ENCODE measurements around the gene PIBF1. TPM values are rescaled to one million over a fixed set of nuclear protein-coding genes. Genes with fewer than 3 reads are reported as not detected.

Gene PIBF1
- total RNA-seq, 1 donor from 2014 or later = 14.9 TPM

- intact Hi-C loops (cut with DNase I) = no loop called here
- no peak for DNase-seq
- no peak for ATAC-seq (ENCODE audit: poor library complexity)
Observed at GRCh38 chr13:72970956-72971355, 189.0 kb downstream of the PIBF1 start.

DNA sequence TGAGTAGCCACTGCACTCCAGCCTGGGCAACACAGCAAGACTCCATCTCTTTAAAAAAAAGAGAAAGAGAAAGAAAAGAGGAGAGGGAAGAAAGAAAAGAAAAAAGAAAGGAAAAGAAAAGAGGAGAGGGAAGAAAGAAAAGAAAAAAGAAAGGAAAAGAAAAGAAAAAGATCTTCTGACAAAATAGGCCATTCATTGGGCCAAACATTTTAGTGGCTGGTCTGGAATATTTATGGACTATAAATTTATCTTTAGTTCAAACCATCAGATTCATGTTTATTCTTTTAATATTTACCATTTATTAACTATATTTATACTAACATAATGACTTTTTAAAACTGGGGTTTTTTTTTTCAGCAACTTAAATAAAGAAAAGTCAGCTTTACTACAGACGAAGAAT, 191.3 kb downstream of the PIBF1 start:
- no peak for ATAC-seq (ENCODE audit: poor library complexity)
- intact Hi-C loops (cut with DNase I) = no loop called here

DNA sequence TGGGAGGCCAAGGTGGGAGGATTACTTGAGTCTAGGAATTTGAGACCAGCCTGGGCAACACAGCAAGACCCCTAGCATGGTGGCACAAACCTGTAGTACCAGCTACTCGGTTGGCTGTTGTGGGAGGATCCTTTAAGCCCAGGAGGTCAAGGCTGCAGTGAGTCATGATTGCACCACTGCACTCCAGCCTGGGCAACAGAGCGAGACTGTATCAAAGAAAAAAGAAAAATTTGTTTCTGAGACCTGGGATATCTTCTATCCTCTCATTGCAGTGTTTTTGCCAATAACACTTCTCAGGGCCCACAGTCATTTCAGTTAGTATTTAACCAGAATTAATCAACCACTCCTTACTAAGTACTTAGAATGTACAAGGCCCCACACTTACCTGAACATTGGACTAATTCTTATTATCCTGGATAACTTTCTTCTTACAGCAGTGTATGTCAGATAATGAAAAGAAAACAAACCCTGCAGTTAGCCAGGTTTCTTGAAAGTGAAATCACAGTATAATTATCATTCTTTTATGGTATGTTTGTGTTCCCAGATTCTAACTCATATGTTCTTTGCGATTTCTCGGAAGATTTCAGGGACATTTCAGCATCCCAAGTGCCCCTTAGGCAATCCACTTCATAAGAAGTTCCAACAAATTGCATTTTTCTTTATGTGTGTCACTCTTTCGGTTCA, 201.3 kb downstream of the PIBF1 start:
- intact Hi-C loops (cut with DNase I) = no loop called here
- no peak for ATAC-seq (ENCODE audit: poor library complexity)
- no peak for DNase-seq

More for the DNA sequence above, 191.3 kb downstream of the PIBF1 start:
- no peak for DNase-seq

DNA sequence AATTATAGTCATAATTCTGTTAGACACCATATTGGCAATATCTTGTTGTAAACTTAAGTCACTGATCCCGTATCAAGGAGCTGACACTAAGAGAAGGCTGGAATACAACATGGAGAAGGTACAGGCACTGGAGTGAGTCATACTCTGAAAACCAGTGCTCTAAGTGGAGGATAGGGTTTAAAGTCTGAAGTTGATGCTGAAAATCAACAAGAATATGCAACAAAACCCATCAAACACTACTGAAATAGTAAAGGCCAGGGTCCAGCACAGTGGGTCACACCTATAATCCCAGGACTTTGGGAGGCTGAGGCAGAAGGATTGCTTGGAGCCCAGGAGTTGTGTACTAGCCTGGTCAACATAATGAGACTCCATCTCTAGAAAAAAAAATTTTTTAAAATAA, 203.7 kb downstream of the PIBF1 start:
- intact Hi-C loops (cut with DNase I) = no loop called here
- no peak for DNase-seq
- ATAC-seq (ENCODE audit: poor library complexity) = no peak

DNA sequence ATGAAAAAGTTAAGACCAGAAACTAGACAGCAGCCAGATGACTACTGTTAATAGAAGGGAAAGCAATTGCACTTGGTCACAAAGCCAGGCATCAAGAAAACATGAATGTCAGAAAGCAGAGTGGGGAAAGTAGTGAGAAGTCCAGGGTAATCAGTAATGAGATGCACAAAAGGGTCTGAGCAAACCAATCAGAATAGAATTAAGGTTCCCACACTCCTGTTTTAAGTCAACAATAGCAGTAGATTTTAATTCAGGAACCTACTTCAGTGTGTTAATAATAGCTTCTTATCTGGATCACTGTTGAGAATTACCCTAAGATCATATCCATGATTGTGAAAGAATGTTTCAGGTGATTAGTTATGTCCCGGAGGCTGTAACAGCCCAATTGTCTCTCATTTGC, 204.3 kb downstream of the PIBF1 start:
- DNase-seq (no peak), ATAC-seq (ENCODE audit: poor library complexity) (no peak)

GRCh38 chr13:72990953-72991352, 209.0 kb downstream of the PIBF1 start:
- DNase-seq (no peak), ATAC-seq (ENCODE audit: poor library complexity) (no peak)
- intact Hi-C loops (cut with DNase I) = no loop called here

More for the DNA sequence above, 204.3 kb downstream of the PIBF1 start:
- intact Hi-C loops (cut with DNase I) = no loop called here

DNA sequence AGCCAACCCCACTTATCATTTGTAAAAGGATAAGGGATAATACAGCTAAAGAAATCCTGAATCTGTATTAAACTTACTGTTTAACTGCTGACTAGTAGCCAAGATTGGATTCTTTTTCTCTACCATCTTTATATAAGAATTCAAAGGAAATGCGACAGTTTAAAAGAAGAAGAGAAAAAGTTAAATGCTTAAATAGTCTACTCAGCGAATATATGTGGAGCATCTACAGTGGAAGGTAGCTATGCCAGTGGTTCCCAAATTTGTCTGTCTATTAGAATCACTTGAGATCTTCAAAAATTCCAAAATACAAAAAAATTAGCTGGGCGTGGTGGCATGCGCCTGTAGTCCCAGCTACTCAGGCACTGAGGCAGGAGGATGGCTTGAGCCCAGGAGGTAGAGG, 216.1 kb downstream of the PIBF1 start:
- DNase-seq = no peak
- ATAC-seq (ENCODE audit: poor library complexity) = no peak
- intact Hi-C loops (cut with DNase I) = no loop called here

DNA sequence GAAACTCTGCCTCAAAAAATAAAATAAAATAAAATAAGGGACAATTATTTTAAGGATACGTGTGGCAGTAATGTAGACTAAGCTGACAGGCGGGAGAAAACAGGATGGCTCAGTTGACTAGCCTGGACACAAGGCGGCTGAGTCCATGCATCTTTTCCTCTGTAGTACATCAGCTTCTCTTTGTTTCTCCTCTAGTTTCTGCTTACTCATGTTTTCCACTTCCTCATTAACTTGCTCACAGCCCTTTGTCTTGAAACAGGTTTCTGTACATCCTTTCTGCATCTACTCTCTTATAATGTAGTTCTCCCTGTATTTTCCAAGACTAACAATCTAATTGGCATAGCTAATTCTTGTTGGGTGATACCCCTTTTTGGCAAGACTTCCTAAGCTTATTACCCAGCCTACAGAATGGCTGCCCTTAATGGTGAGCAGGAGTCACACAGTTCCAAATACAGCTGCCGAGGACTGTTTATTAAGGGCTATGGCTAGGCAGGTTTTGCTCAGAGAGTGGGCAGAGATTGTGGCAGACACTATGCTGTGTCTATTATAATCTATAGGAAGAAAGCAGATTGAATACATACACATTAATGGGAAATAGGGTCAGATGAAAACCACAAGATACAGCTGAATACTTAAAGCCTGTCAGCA, 218.2 kb downstream of the PIBF1 start:
- ATAC-seq (ENCODE audit: poor library complexity) = no peak
- intact Hi-C loops (cut with DNase I) = no loop called here
- no peak for DNase-seq

- intact Hi-C loops (cut with DNase I) = no loop called here
- no peak for ATAC-seq (ENCODE audit: poor library complexity)
- no peak for DNase-seq
Observed at GRCh38 chr13:73001971-73002370, 220.0 kb downstream of the PIBF1 start.

GRCh38 chr13:73011751-73012150, 229.8 kb downstream of the PIBF1 start:
- intact Hi-C loops (cut with DNase I) = no loop called here

GRCh38 chr13:73015805-73016204, 233.9 kb downstream of the PIBF1 start:
- intact Hi-C loops (cut with DNase I) = no loop called here
- ATAC-seq (ENCODE audit: poor library complexity) (no peak), DNase-seq (no peak)

More at GRCh38 chr13:73011751-73012150, 229.8 kb downstream of the PIBF1 start:
- ATAC-seq (ENCODE audit: poor library complexity) (no peak), DNase-seq (no peak)

DNA sequence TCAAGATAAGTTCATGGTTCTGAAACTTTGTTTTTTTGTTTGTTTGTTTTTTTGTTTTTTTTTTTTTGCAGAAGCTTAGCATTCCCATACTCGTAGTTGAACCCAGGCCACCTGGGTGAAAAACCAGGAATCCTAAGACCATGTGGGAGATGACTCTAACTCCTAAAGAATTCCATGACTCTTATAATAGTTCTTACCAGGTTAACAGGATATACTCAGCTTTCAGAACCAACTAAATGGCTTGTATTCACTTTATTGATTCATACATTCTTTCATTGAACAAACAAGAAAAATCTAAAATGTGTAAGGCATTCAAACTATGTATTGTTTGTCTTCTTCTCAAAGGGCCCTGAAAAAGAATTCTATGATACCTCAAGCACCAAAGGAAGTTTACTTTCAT, 236.4 kb downstream of the PIBF1 start:
- DNase-seq (no peak), ATAC-seq (ENCODE audit: poor library complexity) (no peak)
- intact Hi-C loops (cut with DNase I) = no loop called here

DNA sequence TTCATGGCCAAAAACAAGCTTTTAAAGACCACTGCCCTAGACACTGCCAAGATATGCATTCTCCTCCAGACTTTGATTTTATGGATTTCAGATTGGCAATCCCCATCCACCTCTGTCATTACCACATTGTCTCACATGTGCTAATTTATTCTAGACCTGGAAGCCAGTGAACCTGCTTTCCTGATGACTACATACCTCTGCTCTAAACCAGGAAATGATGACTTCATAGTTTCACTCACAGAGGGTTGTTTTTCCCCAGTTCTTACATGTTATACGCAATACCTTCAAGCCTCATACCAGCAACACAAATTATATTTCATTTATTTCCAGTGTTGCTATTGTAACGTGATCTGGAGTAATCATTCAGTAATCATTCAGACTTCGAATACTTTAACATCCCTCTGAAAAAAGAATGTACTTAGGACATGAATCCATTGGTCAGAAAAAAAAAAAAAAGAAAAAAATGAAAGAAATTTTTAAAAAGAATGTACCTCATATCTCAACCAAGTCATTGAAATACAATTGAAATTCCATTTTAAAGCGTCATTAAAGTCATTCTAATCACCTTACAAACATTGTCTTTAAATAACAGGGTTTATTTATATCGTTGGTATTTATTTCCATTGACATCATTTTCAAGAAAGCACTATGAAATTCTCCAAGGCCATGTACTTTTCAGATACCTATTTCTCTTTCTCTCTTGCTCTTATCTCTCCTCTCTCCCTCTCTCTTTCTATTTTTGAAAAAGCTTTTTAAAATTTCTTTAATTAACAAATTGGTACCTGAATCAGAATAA, 243.5 kb downstream of the PIBF1 start:
- intact Hi-C loops (cut with DNase I) = no loop called here
- ATAC-seq (ENCODE audit: poor library complexity) (no peak), DNase-seq (no peak)

- intact Hi-C loops (cut with DNase I) = no loop called here
- ATAC-seq (ENCODE audit: poor library complexity) = no peak
- no peak for DNase-seq
Observed at GRCh38 chr13:73034901-73035300, 253.0 kb downstream of the PIBF1 start.

DNA sequence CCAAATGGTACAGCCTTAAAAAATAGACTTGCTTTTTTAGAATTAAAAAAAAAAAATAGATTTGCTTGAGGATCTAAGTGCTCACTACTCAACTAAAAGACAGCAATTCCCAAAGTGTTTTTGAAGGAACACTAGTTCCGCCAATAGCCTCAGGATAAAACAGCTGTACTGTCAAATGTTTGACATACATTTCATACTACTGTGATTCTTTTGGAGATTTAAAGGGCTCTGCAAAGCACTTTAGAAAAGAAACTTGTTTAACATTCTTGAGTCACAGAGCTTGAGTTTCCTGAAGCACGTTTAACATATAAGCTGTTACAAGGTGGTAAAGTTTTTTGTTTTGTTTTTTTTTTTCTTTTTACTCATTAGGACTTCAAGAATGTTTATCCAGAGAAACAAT, 253.7 kb downstream of the PIBF1 start:
- intact Hi-C loops (cut with DNase I) = no loop called here
- ATAC-seq (ENCODE audit: poor library complexity) = no peak

GRCh38 chr13:73036566-73036965, 254.6 kb downstream of the PIBF1 start:
- intact Hi-C loops (cut with DNase I) = no loop called here
- ATAC-seq (ENCODE audit: poor library complexity) (no peak), DNase-seq (no peak)

More for the DNA sequence above, 253.7 kb downstream of the PIBF1 start:
- no peak for DNase-seq

DNA sequence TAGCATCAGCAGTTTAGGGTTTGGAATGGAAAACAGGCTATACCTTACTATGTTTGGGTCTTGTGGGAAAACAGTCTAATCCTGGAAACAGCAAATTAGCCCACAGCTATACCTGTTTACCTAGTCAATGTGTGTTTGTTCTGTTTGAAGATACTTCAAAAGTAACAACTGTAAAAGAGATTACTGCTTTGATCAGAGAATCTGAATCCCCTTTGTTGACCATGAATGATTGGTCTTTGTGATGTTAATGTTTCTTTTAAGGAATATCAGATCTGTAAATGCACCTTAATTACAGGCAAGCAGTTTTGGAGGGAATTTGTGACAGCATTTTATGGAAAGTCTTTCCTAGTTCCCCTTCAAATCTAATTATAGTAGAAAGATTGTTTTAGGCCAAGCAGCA, 256.1 kb downstream of the PIBF1 start:
- ATAC-seq (ENCODE audit: poor library complexity) = no peak
- DNase-seq = no peak
- intact Hi-C loops (cut with DNase I) = no loop called here

GRCh38 chr13:73039201-73040108, 257.5 kb downstream of the PIBF1 start:
- ATAC-seq (ENCODE audit: poor library complexity) (no peak), DNase-seq (no peak)
- intact Hi-C loops (cut with DNase I) = no loop called here

GRCh38 chr13:73040484-73040883, 258.6 kb downstream of the PIBF1 start:
- intact Hi-C loops (cut with DNase I) = no loop called here
- no peak for DNase-seq
- ATAC-seq (ENCODE audit: poor library complexity) = no peak
